Calu3 (cell line): ENCODE data around the gene AFAP1. TPM values are rescaled to one million over a fixed set of nuclear protein-coding genes. Genes with fewer than 3 reads are reported as not detected.
A peak's percentile ranks its signal among the peaks of the same experiment; 100 is the strongest.

Experiments
- BruUV-seq: library from RNA; stranded (reverse); fragments of 400-500 nt; replicated peaks from 2 replicates; lab custom pipeline; 2021; lab: Mats Ljungman, UMichigan
- CTCF ChIA-PET: fragments of 300-600 bp; sonication (Branson Sonifier 250); formaldehyde crosslinking; loops from one replicate; lab custom pipeline; 2022; ENCODE audit warnings: antibody characterized with exemption; lab: Charles Lee
- DNase-seq: peaks from one replicate; pipeline ENCODE4 v3.0.0; 2022
- H3K27ac Mint-ChIP-seq: one replicate; pipeline ENCODE4 v1.8.0; 2022; ENCODE audit warnings: mixed read lengths; ENCODE audit not compliant: unreplicated experiment
- H3K27me3 Mint-ChIP-seq: one replicate; pipeline ENCODE4 v1.8.0; 2022; ENCODE audit warnings: mixed read lengths; ENCODE audit not compliant: unreplicated experiment
- H3K36me3 Mint-ChIP-seq: one replicate; pipeline ENCODE4 v1.8.0; 2022; ENCODE audit warnings: mild to moderate bottlenecking, moderate library complexity, mixed read lengths; ENCODE audit not compliant: insufficient read depth, unreplicated experiment
- H3K4me1 Mint-ChIP-seq: one replicate; pipeline ENCODE4 v1.8.0; 2022; ENCODE audit warnings: mild to moderate bottlenecking, low read depth, mixed read lengths; ENCODE audit not compliant: unreplicated experiment
- H3K4me3 Mint-ChIP-seq: one replicate; pipeline ENCODE4 v1.8.0; 2022; ENCODE audit warnings: mild to moderate bottlenecking, low read depth, moderate library complexity, mixed read lengths; ENCODE audit not compliant: unreplicated experiment
- H3K9me3 Mint-ChIP-seq: one replicate; pipeline ENCODE4 v1.8.0; 2022; ENCODE audit warnings: low read depth, mixed read lengths; ENCODE audit not compliant: unreplicated experiment
- intact Hi-C: fragments of 100-400 bp; cut with micrococcal nuclease; formaldehyde crosslinking; loops from one replicate; pipeline ENCODE4 v1.10.0; 2022; ENCODE audit not compliant: unreplicated experiment
- total RNA-seq: library from RNA; stranded (reverse); gene quantifications from 2 replicates; pipeline ENCODE4 v1.2.3, GENCODE V29; 2022
- TF ChIP-seq, protein P1 (sequence below): fragments of 200-600 bp; IDR thresholded peaks from one replicate; pipeline ENCODE4 v1.8.0; 2022; ENCODE audit warnings: antibody characterized with exemption; ENCODE audit not compliant: unreplicated experiment

The AFAP1 gene
- total RNA-seq, 1 experiment from 2014 or later: 40.1 TPM

DNA sequence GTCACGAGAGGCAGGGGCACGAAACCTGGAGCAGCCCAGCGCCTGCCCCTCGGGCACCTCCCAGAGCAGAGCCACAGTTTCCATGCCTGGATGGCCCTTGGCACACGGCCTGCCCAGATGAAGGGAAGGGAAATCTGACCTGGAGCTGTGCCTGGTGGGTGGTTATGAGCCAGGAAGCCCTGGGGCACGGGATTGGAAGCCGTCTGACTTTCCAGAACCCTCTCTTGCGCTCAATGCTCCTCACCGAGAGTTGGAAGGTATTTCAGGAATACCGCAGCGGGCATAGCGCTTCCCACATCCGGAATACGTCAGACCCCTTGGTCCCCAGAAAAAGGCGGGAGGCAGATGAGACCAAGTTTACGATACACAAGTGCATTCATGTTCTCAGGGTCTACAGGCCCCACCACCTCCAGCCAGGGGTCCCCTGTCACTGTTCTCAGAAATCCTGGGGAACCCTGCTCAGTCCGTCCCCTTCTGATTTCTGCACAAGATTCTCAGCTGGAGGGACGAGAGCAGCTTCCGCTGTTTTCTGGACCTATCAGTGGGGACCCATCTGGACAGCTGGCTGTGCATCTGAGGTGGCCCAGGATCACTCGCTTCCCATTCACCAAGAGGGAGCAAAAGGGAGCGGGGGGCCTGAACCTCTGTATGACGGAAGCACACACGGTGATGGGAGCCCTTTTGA, 172.9 kb downstream of the AFAP1 start:
- no TSS peak for BruUV-seq

DNA sequence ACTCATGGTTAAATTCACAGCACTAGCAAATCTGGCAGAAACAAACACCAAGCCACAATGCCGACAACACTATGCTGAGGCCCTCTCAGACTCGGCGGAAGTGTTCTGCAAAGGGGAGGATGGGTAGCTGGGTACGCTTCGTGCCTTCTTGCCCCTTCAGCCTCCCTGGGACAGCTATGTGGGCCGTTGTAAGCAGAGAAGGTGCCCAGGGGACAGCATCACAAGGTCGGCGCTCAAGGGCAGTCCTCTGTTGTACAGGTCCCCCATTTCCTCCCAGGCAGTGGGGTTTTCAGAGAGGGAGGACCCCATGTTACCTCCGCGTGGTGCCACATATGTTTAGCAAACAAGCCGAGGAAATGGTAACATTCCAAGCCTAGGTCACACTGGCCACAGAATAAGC, 173.6 kb downstream of the AFAP1 start:
- intact Hi-C loops: no loop called here
- no peaks in the 10 kb centered on the region for H3K27me3 Mint-ChIP-seq
- no TSS peak for BruUV-seq
- TF ChIP-seq, protein P1, sequence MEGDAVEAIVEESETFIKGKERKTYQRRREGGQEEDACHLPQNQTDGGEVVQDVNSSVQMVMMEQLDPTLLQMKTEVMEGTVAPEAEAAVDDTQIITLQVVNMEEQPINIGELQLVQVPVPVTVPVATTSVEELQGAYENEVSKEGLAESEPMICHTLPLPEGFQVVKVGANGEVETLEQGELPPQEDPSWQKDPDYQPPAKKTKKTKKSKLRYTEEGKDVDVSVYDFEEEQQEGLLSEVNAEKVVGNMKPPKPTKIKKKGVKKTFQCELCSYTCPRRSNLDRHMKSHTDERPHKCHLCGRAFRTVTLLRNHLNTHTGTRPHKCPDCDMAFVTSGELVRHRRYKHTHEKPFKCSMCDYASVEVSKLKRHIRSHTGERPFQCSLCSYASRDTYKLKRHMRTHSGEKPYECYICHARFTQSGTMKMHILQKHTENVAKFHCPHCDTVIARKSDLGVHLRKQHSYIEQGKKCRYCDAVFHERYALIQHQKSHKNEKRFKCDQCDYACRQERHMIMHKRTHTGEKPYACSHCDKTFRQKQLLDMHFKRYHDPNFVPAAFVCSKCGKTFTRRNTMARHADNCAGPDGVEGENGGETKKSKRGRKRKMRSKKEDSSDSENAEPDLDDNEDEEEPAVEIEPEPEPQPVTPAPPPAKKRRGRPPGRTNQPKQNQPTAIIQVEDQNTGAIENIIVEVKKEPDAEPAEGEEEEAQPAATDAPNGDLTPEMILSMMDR: no peak
- no peak overlapping the region for H3K4me3 Mint-ChIP-seq
- no peak for DNase-seq
- no peak overlapping the region for H3K27ac Mint-ChIP-seq
- peaks cover 9% of the 10 kb centered on the region for H3K4me1 Mint-ChIP-seq
- peaks cover 46% of the 10 kb centered on the region for H3K36me3 Mint-ChIP-seq
- CTCF ChIA-PET: no interaction called here
- H3K9me3 Mint-ChIP-seq: no peaks in the 10 kb centered on the region

More for the DNA sequence above, 172.9 kb downstream of the AFAP1 start:
- DNase-seq: no peak
- TF ChIP-seq, protein P1: no peak
- no peaks in the 10 kb centered on the region for H3K27me3 Mint-ChIP-seq
- no peaks in the 10 kb centered on the region for H3K9me3 Mint-ChIP-seq
- H3K4me1 Mint-ChIP-seq: peaks cover 9% of the 10 kb centered on the region
- H3K4me3 Mint-ChIP-seq: no peak overlapping the region
- intact Hi-C loops: no loop called here
- CTCF ChIA-PET: no interaction called here
- H3K36me3 Mint-ChIP-seq: peaks cover 45% of the 10 kb centered on the region
- H3K27ac Mint-ChIP-seq: peak overlapping the region; percentile 30

- H3K27ac Mint-ChIP-seq: no peak overlapping the region
- TF ChIP-seq, protein P1: no peak
- no TSS peak for BruUV-seq
- DNase-seq: no peak
- intact Hi-C loops: no loop called here
- CTCF ChIA-PET: no interaction called here
- peaks cover 42% of the 10 kb centered on the region for H3K36me3 Mint-ChIP-seq
- no peaks in the 10 kb centered on the region for H3K27me3 Mint-ChIP-seq
- H3K9me3 Mint-ChIP-seq: no peaks in the 10 kb centered on the region
- peaks cover 9% of the 10 kb centered on the region for H3K4me1 Mint-ChIP-seq
- H3K4me3 Mint-ChIP-seq: no peak overlapping the region
Measured at GRCh38 chr4:7765666-7766065, 174.0 kb downstream of the AFAP1 start.

DNA sequence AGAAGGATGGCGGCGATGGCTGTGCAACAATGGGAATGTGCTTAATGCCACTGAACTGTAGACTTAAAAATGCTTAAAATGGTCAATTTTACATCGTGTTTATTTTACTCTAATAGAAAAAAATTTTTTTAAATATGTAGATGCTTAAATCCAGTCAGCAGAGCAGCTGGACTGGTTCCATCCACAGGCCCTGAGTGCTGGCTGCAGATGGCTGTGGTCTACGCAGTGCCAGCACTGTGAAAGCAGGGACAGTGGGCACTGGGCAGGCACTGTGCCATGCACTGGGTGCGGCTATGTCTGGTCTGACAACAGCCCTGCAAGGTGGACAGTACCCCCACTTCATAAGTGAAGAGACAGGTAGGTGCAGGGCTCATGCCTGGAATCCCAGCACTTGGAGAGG, 175.2 kb downstream of the AFAP1 start:
- intact Hi-C loops: no loop called here
- Mint-ChIP-seq H3K9me3 (no peaks in the 10 kb centered on the region), H3K36me3 (peaks cover 38% of the 10 kb centered on the region), H3K27ac (no peak overlapping the region), H3K27me3 (no peaks in the 10 kb centered on the region), H3K4me3 (no peak overlapping the region), H3K4me1 (no peaks in the 10 kb centered on the region)
- no peak for DNase-seq
- no TSS peak for BruUV-seq
- CTCF ChIA-PET: no interaction called here
- TF ChIP-seq, protein P1: no peak
